Aorta (tissue), 5 donors: Measurements from ENCODE around the gene CHRNB1. TPM values are rescaled to one million over a fixed set of nuclear protein-coding genes. Genes with fewer than 3 reads are reported as not detected.
A peak's percentile ranks its signal among the peaks of the same experiment; 100 is the strongest.
"Not testable (repeated sequence)": the region's sequence is repeated elsewhere in the genome, so short reads cannot be mapped to it uniquely, and the experiment has no call there.

Source experiments
- ATAC-seq: fragments of 200-7000 bp; cut with Tn5 transposase; one replicate; pipeline ENCODE4 v1.9.1; 2022; ENCODE audit warnings: moderate library complexity; ENCODE audit not compliant: low FRiP score
- DNase-seq, 2 donors: peaks; one replicate each; pipeline ENCODE4 v3.0.0-alpha.2; 2020
- H3K27ac ChIP-seq, 2 donors: one replicate each; pipeline ENCODE4 v1.5.1; 2013; ENCODE audit warnings: low read length in 2 of 2, mild to moderate bottlenecking in 2 of 2, moderate library complexity in 2 of 2, control low read depth in 1 of 2, inconsistent platforms in 1 of 2, low read depth in 1 of 2
- H3K27me3 ChIP-seq, 2 donors: one replicate each; pipeline ENCODE4 v1.6.1; 2013; ENCODE audit warnings: control low read depth in 1 of 2, low read length in 1 of 2, mild to moderate bottlenecking in 1 of 2, moderate library complexity in 1 of 2; ENCODE audit not compliant: insufficient read depth in 2 of 2, control insufficient read depth in 1 of 2
- H3K36me3 ChIP-seq, 2 donors: one replicate each; pipeline ENCODE4 v1.6.1; 2013; ENCODE audit warnings: control low read depth in 1 of 2, low read length in 1 of 2, mild to moderate bottlenecking in 1 of 2; ENCODE audit not compliant: insufficient read depth in 2 of 2, control insufficient read depth in 1 of 2
- H3K4me1 ChIP-seq, 2 donors: one replicate each; pipeline ENCODE4 v1.6.1; 2013; ENCODE audit warnings: low read length in 2 of 2, control low read depth in 1 of 2, mild to moderate bottlenecking in 1 of 2, moderate library complexity in 1 of 2; ENCODE audit not compliant: insufficient read depth in 2 of 2, control insufficient read depth in 1 of 2
- H3K4me3 ChIP-seq, 2 donors: one replicate each; pipeline ENCODE4 v1.5.1; 2013; ENCODE audit warnings: low read length in 2 of 2, control low read depth in 1 of 2, mild to moderate bottlenecking in 1 of 2
- H3K9me3 ChIP-seq: one replicate; pipeline ENCODE4 v1.6.1; 2013; ENCODE audit warnings: mild to moderate bottlenecking, low read length; ENCODE audit not compliant: control insufficient read depth
- WGBS, 2 donors: extraction: QIAGEN DNeasy Blood & Tissue Kit; methylation state at CpG; one replicate each; pipeline ENCODE4 v1.1.7; 2013; 5-methylcytosine and 5-hydroxymethylcytosine counted together
- intact Hi-C, 2 donors: fragments of 100-400 bp; cut with DNase I; formaldehyde crosslinking; loops; one replicate each; pipeline versions ENCODE4 v1.14.2 to v1.15.0; 2022
- polyA plus RNA-seq, 2 donors: library from polyadenylated mRNA; stranded (reverse); fragments of 200-250 nt; gene quantifications; one replicate each; pipeline ENCODE4 v1.2.3, GENCODE V29; 2013
- total RNA-seq, 2 donors: library from RNA; stranded (reverse); fragmentation: NEBNext Ultra II Directional; extraction: Animal tissue kit (Norgen Biotek cat#: 25700); gene quantifications; one replicate each; pipeline ENCODE4 v1.2.1, GENCODE V29; 2021
- donor health status: healthy with polysubstance abuse.
- donor health status: Bipolar disorder and iron deficiency.
- donor health status: DM: no; HTN: no; CAD: no.
- donor health status: DM: no; HTN: no; CAD: no.
- donor health status: DM: yes; HTN: yes; CAD: no.

CHRNB1 gene
- total and polyA plus RNA-seq, 4 donors: 6.2 to 18.3 (median 10.2) TPM

DNA sequence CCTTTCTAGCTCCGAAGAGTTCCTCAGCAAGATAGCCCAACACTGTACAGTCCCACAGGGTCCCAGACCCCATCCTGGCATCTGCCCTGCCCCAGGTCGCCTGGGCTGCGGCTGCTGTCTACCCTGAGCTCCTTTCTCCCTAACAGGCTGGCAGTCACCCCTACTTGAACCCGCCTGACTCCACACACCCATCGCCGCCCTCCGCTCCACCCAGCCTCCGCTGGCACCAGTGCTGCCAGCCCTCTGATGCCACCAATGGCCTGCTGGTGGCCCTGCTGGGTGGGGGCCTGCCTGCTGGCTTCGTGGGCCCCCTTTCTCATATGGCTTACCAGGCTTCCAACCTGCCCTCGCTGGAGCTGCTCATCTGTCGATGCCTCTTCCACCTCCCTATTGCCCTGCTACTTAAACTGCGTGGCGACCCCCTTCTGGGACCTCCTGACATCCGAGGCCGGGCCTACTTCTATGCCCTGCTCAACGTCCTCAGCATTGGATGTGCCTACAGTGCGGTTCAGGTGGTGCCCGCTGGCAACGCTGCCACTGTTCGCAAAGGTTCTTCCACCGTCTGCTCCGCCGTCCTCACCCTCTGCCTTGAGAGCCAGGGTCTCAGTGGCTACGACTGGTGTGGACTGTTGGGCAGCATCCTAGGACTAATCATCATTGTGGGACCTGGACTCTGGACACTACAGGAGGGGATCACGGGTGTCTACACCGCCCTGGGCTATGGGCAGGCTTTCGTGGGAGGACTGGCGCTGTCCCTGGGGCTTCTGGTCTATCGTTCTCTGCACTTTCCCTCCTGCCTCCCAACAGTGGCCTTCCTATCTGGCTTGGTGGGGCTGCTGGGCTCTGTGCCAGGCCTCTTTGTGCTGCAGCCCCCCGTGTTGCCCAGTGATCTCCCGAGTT is 37.2 kb downstream of the CHRNB1 start:
- WGBS, 2 donors: 85 to 88% methylated on average over 29 to 31 of the region's 31 CpGs
- H3K36me3 ChIP-seq, intact Hi-C loops, H3K27ac ChIP-seq, DNase-seq, H3K9me3 ChIP-seq, ATAC-seq, H3K4me3 ChIP-seq, H3K27me3 ChIP-seq, H3K4me1 ChIP-seq: not testable (repeated sequence)

GRCh38 chr17:7482742-7483088 is 37.9 kb downstream of the CHRNB1 start:
- H3K27ac ChIP-seq, H3K27me3 ChIP-seq, H3K4me1 ChIP-seq, H3K9me3 ChIP-seq, H3K4me3 ChIP-seq, ATAC-seq, DNase-seq, intact Hi-C loops, H3K36me3 ChIP-seq: not testable (repeated sequence)
- 65 to 72% methylated on average over 6 of the region's 6 CpGs for WGBS, 2 donors

DNA sequence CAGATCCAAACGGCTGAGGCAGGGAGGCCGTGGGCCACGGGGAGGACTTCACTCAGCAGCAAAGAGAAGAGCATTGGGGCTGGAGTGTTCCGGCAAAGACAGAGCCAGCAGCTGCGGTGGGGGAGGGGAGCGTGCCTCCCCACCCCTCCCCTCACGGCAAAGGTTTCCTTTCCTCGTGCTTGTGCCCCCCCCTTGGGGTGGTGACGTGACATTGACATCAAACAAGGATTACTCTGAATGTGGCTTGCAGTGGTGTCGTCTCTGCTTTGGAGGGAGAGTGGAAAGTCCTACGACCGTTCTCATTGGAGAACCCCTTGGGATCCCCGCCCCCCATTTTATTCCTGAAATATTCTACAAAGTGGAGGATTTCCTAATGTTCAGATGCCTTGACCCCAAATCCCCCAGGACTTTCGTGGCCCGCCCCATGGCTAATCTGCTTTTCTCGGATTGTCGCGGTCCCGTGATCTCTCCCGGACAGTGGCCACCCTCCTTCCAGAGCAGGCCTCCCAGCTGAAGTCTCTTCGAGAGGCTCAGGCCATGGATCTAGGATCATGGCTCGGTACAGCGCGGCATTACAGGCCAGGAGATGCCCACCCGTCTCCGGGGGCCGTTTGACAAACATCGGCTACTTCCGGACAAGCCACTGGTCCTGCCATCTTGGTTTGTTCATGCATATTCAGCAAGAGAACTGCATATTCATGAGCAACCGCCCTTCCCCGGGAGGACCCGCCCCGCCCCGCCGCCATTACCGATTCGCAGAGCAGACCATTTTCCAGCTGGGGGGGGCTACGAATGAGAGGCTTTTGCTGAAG is 38.6 kb downstream of the CHRNB1 start:
- peaks cover 0 to 1% of the 10 kb centered on the region in 2 donors for H3K27me3 ChIP-seq
- intact Hi-C loops: loop anchor here (1.0 to 2.0 kb wide), 2 partner anchors 48 to 49 kb away; partner anchors contain the start of gene TMEM102 (in 2 of the 2)
- WGBS, 2 donors: 0% methylated on average over 36 to 38 of the region's 38 CpGs
- DNase-seq: peak; percentile 98
- H3K36me3 ChIP-seq: no peaks in the 10 kb centered on the region
- H3K9me3 ChIP-seq: no peaks in the 10 kb centered on the region
- H3K27ac ChIP-seq: peak overlapping the region; percentile 94 to 98
- peak; percentile 86 for ATAC-seq
- peaks cover 0 to 4% of the 10 kb centered on the region in 2 donors for H3K4me1 ChIP-seq
- peak overlapping the region; percentile 56 to 91 for H3K4me3 ChIP-seq

- H3K4me1 ChIP-seq: peaks cover 0 to 4% of the 10 kb centered on the region in 2 donors
- 0% methylated on average over 61 to 64 of the region's 64 CpGs for WGBS, 2 donors
- intact Hi-C loops: loop anchor here (1.0 to 2.0 kb wide), 2 partner anchors 49 kb away; partner anchors contain the start of gene TMEM102 (in 2 of the 2)
Measured at GRCh38 chr17:7484067-7484918, 39.4 kb downstream of the CHRNB1 start, which contains the start of gene POLR2A. POLR2A (plus strand) TSS chr17:7484366.

GRCh38 chr17:7484919-7485377 is 40.1 kb downstream of the CHRNB1 start:
- no peak for ATAC-seq
- peaks cover 0 to 1% of the 10 kb centered on the region in 2 donors for H3K27me3 ChIP-seq
- H3K4me1 ChIP-seq: peaks cover 0 to 4% of the 10 kb centered on the region in 2 donors
- peak overlapping the region; percentile 49 to 52 for H3K4me3 ChIP-seq
- no peak for DNase-seq
- H3K27ac ChIP-seq: peak overlapping the region in 1 of 2 donors; percentile 52
- H3K9me3 ChIP-seq: no peaks in the 10 kb centered on the region
- WGBS, 2 donors: 0 to 1% methylated on average over 19 of the region's 19 CpGs
- intact Hi-C loops: loop anchor here (1.0 to 2.0 kb wide), 2 partner anchors 50 kb away; partner anchors contain the start of gene TMEM102 (in 2 of the 2)
- no peaks in the 10 kb centered on the region for H3K36me3 ChIP-seq

More at GRCh38 chr17:7484067-7484918, 39.4 kb downstream of the CHRNB1 start, which contains the start of gene POLR2A:
- peak within 1 kb of the TSS; percentile 94 to 98 for H3K27ac ChIP-seq
- no peaks in the 10 kb centered on the region for H3K9me3 ChIP-seq
- DNase-seq (peak; percentile 99), ATAC-seq (peak; percentile 93)
- no peaks in the 10 kb centered on the region for H3K36me3 ChIP-seq
- H3K27me3 ChIP-seq: peaks cover 0 to 1% of the 10 kb centered on the region in 2 donors
- H3K4me3 ChIP-seq: peak within 1 kb of the TSS; percentile 56 to 91

DNA sequence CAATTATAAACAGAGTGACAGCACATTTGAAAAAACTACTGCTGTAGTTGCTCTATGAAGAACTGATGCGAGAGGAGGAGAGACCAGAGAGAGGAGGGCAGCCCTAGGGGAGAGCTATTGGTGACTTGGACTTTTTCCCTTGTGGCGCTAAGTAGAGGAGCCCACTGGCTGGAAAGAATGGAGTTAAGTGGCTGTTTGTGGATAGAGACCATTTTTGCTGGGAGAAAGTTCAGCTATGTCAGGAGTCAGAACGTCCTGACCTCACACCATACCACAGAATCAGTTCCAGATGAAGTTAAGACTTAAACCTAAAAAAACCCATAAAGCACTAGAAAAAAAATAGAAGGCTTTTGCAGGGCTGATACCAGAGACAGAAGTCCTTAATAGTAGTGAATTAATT is 41.3 kb downstream of the CHRNB1 start:
- no peak for ATAC-seq
- H3K4me3 ChIP-seq: no peak overlapping the region
- WGBS, 2 donors: 50 to 52% methylated on average over 3 of the region's 3 CpGs
- no peak for DNase-seq
- intact Hi-C loops: no loop called here
- no peaks in the 10 kb centered on the region for H3K36me3 ChIP-seq
- H3K27me3 ChIP-seq: peaks cover 0 to 1% of the 10 kb centered on the region in 2 donors
- no peak overlapping the region for H3K27ac ChIP-seq
- no peaks in the 10 kb centered on the region for H3K9me3 ChIP-seq
- H3K4me1 ChIP-seq: peaks cover 0 to 4% of the 10 kb centered on the region in 2 donors

DNA sequence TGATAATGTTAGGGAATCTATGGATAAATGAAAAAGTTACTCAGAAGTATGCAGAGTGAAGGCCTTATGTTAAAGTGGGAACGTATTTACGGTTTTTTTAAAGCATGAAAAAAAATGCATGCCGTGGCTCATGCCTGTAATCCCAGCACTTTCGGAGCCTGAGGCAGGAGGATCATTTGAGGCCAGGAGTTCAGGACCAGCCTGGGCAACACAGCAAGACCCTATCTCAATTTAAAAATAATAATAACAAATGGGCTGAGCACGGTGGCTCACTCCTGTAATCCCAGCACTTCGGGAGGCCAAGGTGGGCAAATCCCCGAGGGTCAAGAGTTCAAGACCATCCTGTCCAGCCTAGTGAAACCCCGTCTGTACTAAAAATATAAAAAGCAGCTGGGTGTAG is 45.3 kb downstream of the CHRNB1 start:
- H3K4me3 ChIP-seq: no peak overlapping the region
- 57 to 69% methylated on average over 8 of the region's 8 CpGs for WGBS, 2 donors
- DNase-seq: no peak
- intact Hi-C loops: no loop called here
- peaks cover 0 to 7% of the 10 kb centered on the region in 2 donors for H3K4me1 ChIP-seq
- no peaks in the 10 kb centered on the region for H3K27me3 ChIP-seq
- no peak for ATAC-seq
- H3K27ac ChIP-seq: no peak overlapping the region
- no peaks in the 10 kb centered on the region for H3K9me3 ChIP-seq
- no peaks in the 10 kb centered on the region for H3K36me3 ChIP-seq

- Histone ChIP-seq H3K9me3 (no peaks in the 10 kb centered on the region), H3K4me3 (no peak overlapping the region), H3K36me3 (peaks cover 0 to 2% of the 10 kb centered on the region in 2 donors), H3K27me3 (no peaks in the 10 kb centered on the region), H3K27ac (no peak overlapping the region), H3K4me1 (peaks cover 0 to 7% of the 10 kb centered on the region in 2 donors)
- ATAC-seq (no peak), DNase-seq (no peak)
- intact Hi-C loops: no loop called here
- WGBS, 2 donors: 94% methylated on average over 1 of the region's 1 CpG
Measured at GRCh38 chr17:7491583-7491982, 46.7 kb downstream of the CHRNB1 start.
